ENCODE data around the gene RBM12. TPM values are rescaled to one million over a fixed set of nuclear protein-coding genes. Genes with fewer than 3 reads are reported as not detected.
"Not testable (repeated sequence)": the region's sequence is repeated elsewhere in the genome, so short reads cannot be mapped to it uniquely, and the experiment has no call there.

RBM12 gene, protein sequence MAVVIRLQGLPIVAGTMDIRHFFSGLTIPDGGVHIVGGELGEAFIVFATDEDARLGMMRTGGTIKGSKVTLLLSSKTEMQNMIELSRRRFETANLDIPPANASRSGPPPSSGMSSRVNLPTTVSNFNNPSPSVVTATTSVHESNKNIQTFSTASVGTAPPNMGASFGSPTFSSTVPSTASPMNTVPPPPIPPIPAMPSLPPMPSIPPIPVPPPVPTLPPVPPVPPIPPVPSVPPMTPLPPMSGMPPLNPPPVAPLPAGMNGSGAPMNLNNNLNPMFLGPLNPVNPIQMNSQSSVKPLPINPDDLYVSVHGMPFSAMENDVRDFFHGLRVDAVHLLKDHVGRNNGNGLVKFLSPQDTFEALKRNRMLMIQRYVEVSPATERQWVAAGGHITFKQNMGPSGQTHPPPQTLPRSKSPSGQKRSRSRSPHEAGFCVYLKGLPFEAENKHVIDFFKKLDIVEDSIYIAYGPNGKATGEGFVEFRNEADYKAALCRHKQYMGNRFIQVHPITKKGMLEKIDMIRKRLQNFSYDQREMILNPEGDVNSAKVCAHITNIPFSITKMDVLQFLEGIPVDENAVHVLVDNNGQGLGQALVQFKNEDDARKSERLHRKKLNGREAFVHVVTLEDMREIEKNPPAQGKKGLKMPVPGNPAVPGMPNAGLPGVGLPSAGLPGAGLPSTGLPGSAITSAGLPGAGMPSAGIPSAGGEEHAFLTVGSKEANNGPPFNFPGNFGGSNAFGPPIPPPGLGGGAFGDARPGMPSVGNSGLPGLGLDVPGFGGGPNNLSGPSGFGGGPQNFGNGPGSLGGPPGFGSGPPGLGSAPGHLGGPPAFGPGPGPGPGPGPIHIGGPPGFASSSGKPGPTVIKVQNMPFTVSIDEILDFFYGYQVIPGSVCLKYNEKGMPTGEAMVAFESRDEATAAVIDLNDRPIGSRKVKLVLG
- total RNA-seq, result 100 to 1,000 TPM; 122 to 148 TPM

DNA sequence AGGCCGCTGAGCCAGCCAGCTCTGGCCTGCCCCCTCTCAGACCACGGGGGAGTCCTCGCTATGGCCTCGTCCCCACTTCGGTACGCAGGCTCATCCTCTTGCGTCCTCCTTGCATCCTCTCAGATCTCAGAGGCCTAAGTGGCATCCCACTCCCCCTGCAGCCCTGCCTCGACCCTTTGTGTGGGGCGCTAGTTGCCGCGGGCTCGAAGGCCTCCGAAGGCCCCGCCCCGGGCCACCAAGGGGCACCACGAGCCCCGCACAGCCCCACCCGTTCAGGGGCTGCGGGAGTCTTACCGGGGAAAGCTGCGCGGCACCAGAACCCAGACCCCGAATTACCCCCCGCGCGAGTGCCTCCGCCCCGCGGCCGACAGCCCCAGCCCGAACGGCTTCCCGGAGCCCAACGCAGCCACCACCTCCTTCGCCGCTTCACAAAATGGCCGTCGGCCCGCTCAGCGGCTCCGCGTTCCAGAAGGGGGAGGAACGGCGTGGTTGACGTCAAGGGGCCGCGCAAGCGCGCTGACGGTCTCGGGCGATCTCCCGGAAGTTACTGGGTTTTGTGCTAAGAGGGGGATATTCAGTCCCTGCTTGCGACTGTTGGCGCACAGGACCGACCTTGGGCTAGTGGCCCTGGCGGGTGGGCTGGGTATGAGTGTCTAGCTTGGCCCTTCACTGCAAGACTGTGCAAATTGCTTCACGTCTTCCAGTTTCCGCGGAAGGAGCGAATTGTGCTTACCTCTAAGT lies at the start of gene RBM12, which contains the start of gene CPNE1:
Gene RBM12 (minus strand): TSS at position 435 of the 741 bp plus-strand sequence. CDS start 9,578 bp downstream, outside the sequence.
Gene CPNE1 (minus strand): TSS at position 435 of the 741 bp plus-strand sequence. CDS start 31,977 bp downstream, outside the sequence.
- H3K36me3 Mint-ChIP-seq (ENCODE audit: low read depth), result peaks cover 42% of the 10 kb centered on the region
- intact Hi-C loops (cut with DNase I, micrococcal nuclease), result loop anchor here (1.0 to 5.0 kb wide), 13 partner anchors 34 to 357 kb away; partner anchors contain the start of genes ERGIC3 (in 2 of the 2), NFS1 (in 2 of the 2), ROMO1 (in 2 of the 2) and SCAND1 (in 2 of the 2)
- peaks cover 2% of the 10 kb centered on the region for H3K9me3 Mint-ChIP-seq (ENCODE audit: low read depth)
- peak; percentile 96 for DNase-seq
- CTCF ChIA-PET, result interaction anchor here (0.5 to 8.6 kb wide), 4 partner anchors 14 to 290 kb away, joined by 3 to 92 read pairs (median 6); partner anchors contain the start of genes SCAND1 and SPAG4
- ATAC-seq, result peak; percentile 68
- H3K27me3 Mint-ChIP-seq, result no peaks in the 10 kb centered on the region
- peak within 1 kb of the TSS; percentile 100 for H3K27ac Mint-ChIP-seq
- POLR2A ChIA-PET, result interaction anchor here (0.6 to 4.5 kb wide), 11 partner anchors 35 to 210 kb away, joined by 3 to 55 read pairs (median 6); partner anchors contain the start of genes ERGIC3, NFS1, RBM39 and ROMO1
- H3K4me3 Mint-ChIP-seq, result peak within 1 kb of the TSS; percentile 80
- H3K4me1 Mint-ChIP-seq, result peaks cover 36% of the 10 kb centered on the region

DNA sequence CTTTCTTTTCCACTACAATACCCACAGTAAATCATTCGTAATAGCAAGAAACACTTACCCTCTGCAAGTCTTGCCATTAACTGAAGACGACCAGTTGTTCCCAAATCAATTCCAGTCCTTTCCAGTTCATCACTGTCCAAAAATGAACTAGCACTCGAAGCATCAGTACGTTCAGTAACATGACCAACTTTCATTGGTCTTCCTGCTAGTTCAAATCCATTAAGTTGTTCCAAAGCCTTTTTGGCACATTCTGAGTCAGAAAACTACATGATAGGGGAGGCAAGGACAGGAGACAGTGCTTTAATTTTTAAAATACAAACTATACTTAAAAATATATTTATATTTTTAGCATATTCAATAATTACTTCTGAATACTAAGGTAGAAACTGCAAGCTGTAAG lies 49.4 kb upstream of the RBM12 start:
- peaks cover 51% of the 10 kb centered on the region for H3K4me1 Mint-ChIP-seq
- ChIA-PET CTCF (interaction anchor here (0.6 to 1.9 kb wide), 4 partner anchors 18 to 183 kb away, joined by 3 to 6 read pairs (median 4); no protein-coding TSS in a partner anchor), POLR2A (interaction anchor here (0.7 to 1.6 kb wide), 3 partner anchors 10 to 28 kb away, joined by 3 to 5 read pairs (median 4); partner anchors contain the start of gene RBM39)
- ATAC-seq, result no peak
- peak overlapping the region; percentile 67 for H3K27ac Mint-ChIP-seq
- no peaks in the 10 kb centered on the region for H3K9me3 Mint-ChIP-seq (ENCODE audit: low read depth)
- H3K4me3 Mint-ChIP-seq, result no peak overlapping the region
- H3K27me3 Mint-ChIP-seq, result no peaks in the 10 kb centered on the region
- no peak for DNase-seq
- intact Hi-C loops (cut with DNase I, micrococcal nuclease), result no loop called here
- peaks cover 67% of the 10 kb centered on the region for H3K36me3 Mint-ChIP-seq (ENCODE audit: low read depth)

DNA sequence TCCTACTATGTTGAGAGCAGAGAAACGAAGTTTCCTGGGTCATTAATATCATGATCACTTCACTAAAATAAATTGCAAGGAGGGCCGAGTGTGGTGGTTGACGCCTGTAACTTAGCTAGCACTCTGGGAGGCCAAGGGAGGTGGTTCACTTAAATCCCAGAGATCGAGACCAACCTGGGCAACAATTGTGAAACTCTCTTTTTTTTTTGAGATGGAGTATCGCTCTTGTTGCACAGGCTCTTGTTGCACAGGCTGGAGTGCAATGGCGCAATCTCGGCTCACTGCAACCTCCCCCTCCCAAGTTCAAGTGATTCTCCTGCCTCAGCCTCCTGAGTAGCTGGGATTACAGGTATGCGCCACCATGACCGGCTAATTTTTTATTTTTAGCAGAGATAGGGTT lies 48.4 kb upstream of the RBM12 start:
- ChIA-PET CTCF (interaction anchor here (0.6 kb wide), 1 partner anchor 26 kb away, joined by 4 read pairs; no protein-coding TSS in a partner anchor), POLR2A (interaction anchor here (0.6 to 1.4 kb wide), 4 partner anchors 10 to 206 kb away, joined by 3 to 4 read pairs (median 4); no protein-coding TSS in a partner anchor)
- H3K27me3 Mint-ChIP-seq; ATAC-seq; H3K9me3 Mint-ChIP-seq (ENCODE audit: low read depth); H3K4me3 Mint-ChIP-seq; DNase-seq: not testable (repeated sequence)
- Mint-ChIP-seq H3K27ac (peak overlapping the region; percentile 51), H3K36me3 (ENCODE audit: low read depth) (peaks cover 68% of the 10 kb centered on the region), H3K4me1 (peaks cover 49% of the 10 kb centered on the region)
- intact Hi-C loops (cut with DNase I, micrococcal nuclease), result loop anchor here in 1 of 2 experiments (2.0 kb wide), 1 partner anchor 18 kb away; no protein-coding TSS in a partner anchor

DNA sequence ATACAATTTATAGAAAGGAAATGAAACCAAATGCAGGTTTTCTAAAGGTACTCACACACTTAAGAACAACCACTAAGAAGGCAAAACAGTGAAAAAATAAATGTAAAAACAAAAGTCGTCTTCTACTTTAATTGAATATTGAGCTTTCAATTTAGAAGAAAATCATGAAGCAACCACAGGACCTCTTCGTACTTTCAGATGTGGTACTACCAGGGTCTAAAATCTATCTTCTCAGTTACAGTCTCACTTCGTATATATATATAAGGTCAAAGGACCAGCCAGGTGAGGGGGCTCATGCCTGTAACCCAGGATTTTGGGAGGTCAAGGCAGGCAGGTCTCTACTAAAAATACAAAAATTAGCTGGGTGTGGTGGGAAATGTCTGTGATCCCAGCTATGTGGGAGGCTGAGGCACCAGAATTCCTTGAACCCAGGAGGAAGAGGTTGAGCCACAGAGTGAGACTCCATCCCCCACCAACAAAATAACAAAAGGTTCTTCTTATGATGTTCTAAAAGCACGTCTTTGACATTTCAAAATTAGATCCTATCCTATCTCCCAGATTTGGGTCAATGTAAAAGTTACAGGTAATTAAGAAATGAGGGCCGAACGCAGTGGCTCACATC lies 47.0 kb upstream of the RBM12 start:
- peaks cover 66% of the 10 kb centered on the region for H3K36me3 Mint-ChIP-seq (ENCODE audit: low read depth)
- intact Hi-C loops (cut with DNase I, micrococcal nuclease), result loop anchor here in 1 of 2 experiments (2.0 kb wide), 1 partner anchor 19 kb away; no protein-coding TSS in a partner anchor
- no peaks in the 10 kb centered on the region for H3K9me3 Mint-ChIP-seq (ENCODE audit: low read depth)
- H3K4me3 Mint-ChIP-seq, result peak overlapping the region; percentile 33
- POLR2A ChIA-PET, result interaction anchor here (0.6 to 1.5 kb wide), 11 partner anchors 8 to 127 kb away, joined by 3 to 11 read pairs (median 4); partner anchors contain the start of genes NFS1, RBM39 and ROMO1
- H3K4me1 Mint-ChIP-seq, result peaks cover 48% of the 10 kb centered on the region
- CTCF ChIA-PET, result interaction anchor here (0.7 to 1.3 kb wide), 2 partner anchors 11 to 19 kb away, joined by 3 to 6 read pairs; no protein-coding TSS in a partner anchor
- no peak for DNase-seq
- no peaks in the 10 kb centered on the region for H3K27me3 Mint-ChIP-seq
- peak overlapping the region; percentile 86 for H3K27ac Mint-ChIP-seq
- ATAC-seq, result peak; percentile 76

DNA sequence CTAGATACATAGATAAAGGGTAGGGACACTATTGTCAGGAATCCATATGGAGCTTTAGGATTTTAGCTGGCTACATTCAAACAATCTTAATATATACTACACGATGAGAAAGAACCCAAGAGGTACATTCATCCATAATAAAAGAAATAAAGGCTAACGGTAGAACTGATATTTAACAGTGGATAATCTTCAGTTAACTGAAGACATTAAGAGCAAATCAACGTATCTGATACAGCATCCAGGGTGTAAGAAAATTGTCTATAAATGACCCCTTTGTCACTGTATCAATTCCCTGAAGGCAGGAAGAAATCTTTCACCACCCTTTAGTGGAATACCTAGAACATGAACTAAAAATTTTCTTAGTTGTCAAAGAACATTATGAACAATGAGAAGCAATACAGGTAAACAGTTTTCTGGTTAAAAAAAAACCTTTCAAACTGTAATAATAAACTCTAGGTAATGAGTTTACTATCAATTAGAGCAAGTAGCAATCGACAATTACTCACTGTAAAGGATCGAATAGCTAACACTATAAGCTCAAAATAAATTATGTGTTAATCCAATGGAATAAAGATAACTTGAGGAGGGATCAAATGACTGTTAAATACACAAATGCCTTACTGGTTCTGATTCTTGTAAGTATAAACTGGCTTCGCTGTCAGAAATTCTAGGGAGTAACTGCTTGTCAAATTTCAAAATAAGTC lies 46.3 kb upstream of the RBM12 start:
- Mint-ChIP-seq H3K9me3 (ENCODE audit: low read depth) (no peaks in the 10 kb centered on the region), H3K4me3 (peak overlapping the region; percentile 33), H3K36me3 (ENCODE audit: low read depth) (peaks cover 68% of the 10 kb centered on the region), H3K4me1 (peaks cover 46% of the 10 kb centered on the region), H3K27ac (peak overlapping the region; percentile 86), H3K27me3 (no peaks in the 10 kb centered on the region)
- ChIA-PET CTCF (interaction anchor here (0.7 to 1.3 kb wide), 2 partner anchors 11 to 20 kb away, joined by 3 to 6 read pairs; no protein-coding TSS in a partner anchor), POLR2A (interaction anchor here (0.6 to 1.5 kb wide), 9 partner anchors 9 to 126 kb away, joined by 3 to 11 read pairs (median 4); partner anchors contain the start of genes NFS1, RBM39 and ROMO1)
- intact Hi-C loops (cut with DNase I, micrococcal nuclease), result no loop called here
- no peak for ATAC-seq
- no peak for DNase-seq

DNA sequence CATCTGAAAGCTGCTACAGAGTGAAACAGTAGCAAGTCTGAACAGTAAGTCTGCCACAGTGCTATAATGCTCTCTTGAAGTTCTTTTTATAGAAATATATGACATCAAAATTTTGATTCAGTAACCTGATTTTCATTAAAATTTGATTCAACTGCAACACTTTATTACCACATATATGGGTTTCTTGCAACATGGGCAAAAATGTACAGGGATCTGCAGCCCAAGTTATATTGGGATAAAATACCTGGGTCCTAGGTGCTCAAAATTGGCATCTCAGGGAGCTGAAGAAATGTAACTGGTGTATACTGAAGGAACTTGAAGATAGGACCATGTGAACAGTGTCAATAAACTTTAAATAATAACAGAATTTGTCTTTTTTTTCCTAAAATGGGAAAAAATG lies 45.3 kb upstream of the RBM12 start:
- ATAC-seq (no peak), DNase-seq (no peak)
- no peak overlapping the region for H3K4me3 Mint-ChIP-seq
- no peaks in the 10 kb centered on the region for H3K27me3 Mint-ChIP-seq
- peaks cover 40% of the 10 kb centered on the region for H3K4me1 Mint-ChIP-seq
- peaks cover 68% of the 10 kb centered on the region for H3K36me3 Mint-ChIP-seq (ENCODE audit: low read depth)
- ChIA-PET CTCF (interaction anchor here (1.3 to 1.5 kb wide), 3 partner anchors 9 to 90 kb away, joined by 3 to 5 read pairs (median 5); no protein-coding TSS in a partner anchor), POLR2A (interaction anchor here (0.8 to 1.0 kb wide), 2 partner anchors 9 to 10 kb away, joined by 3 to 6 read pairs; no protein-coding TSS in a partner anchor)
- intact Hi-C loops (cut with DNase I, micrococcal nuclease), result no loop called here
- no peaks in the 10 kb centered on the region for H3K9me3 Mint-ChIP-seq (ENCODE audit: low read depth)
- H3K27ac Mint-ChIP-seq, result no peak overlapping the region

DNA sequence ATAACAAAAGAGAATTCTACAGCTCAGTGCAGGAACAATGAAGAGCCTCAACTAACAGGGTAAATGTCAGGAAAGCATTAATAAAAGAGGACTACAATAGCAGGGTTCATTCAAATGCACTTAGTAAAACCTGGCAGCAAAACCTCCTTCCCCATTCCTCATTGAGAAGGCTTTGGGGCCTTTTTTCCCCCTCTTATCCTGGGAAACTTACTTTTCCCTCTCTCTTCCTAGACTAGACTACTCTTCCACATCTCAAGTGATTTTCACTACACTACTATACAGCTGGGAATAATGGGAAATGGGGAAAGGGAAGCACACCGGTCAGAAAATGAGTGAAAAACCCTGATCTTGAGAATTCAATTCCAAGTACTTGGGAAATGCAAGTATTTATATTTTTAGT lies 44.6 kb upstream of the RBM12 start:
- peak overlapping the region; percentile 81 for H3K27ac Mint-ChIP-seq
- DNase-seq, result no peak
- no peak for ATAC-seq

DNA sequence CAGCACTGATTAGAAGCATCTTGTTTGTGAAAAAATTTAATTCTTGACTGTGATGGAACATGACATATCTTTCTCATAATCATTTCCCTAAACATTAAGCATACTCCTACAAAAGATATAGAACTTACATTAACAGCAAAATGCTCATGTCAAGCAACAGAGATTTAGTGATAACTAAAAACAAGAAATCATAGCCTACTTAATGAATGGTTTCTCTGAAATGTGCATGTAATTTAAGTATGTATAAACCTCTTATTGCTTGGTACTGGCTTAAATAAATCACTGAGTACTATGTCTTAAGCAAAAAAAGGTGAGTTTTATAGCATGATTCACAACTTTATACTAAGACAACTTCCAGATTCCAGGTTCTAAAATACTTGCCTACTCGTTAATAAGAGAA lies 43.8 kb upstream of the RBM12 start:
- no peaks in the 10 kb centered on the region for H3K27me3 Mint-ChIP-seq
- H3K9me3 Mint-ChIP-seq (ENCODE audit: low read depth), result no peaks in the 10 kb centered on the region
- POLR2A ChIA-PET, result interaction anchor here (1.1 to 2.0 kb wide), 2 partner anchors 10 to 11 kb away, joined by 5 to 11 read pairs; no protein-coding TSS in a partner anchor
- H3K4me1 Mint-ChIP-seq, result peaks cover 37% of the 10 kb centered on the region
- no peak for ATAC-seq
- H3K27ac Mint-ChIP-seq, result no peak overlapping the region
- intact Hi-C loops (cut with DNase I, micrococcal nuclease), result loop anchor here in 1 of 2 experiments (2.0 to 10.0 kb wide), 2 partner anchors 26 to 244 kb away; no protein-coding TSS in a partner anchor
- no peak for DNase-seq
- CTCF ChIA-PET, result interaction anchor here (0.8 to 1.1 kb wide), 2 partner anchors 31 to 50 kb away, joined by 3 read pairs; no protein-coding TSS in a partner anchor
- no peak overlapping the region for H3K4me3 Mint-ChIP-seq
- H3K36me3 Mint-ChIP-seq (ENCODE audit: low read depth), result peaks cover 76% of the 10 kb centered on the region

More for the DNA sequence above, 44.6 kb upstream of the RBM12 start:
- Mint-ChIP-seq H3K9me3 (ENCODE audit: low read depth) (no peaks in the 10 kb centered on the region), H3K27me3 (no peaks in the 10 kb centered on the region), H3K4me1 (peaks cover 37% of the 10 kb centered on the region), H3K36me3 (ENCODE audit: low read depth) (peaks cover 74% of the 10 kb centered on the region), H3K4me3 (no peak overlapping the region)
- ChIA-PET CTCF (interaction anchor here (1.3 to 1.5 kb wide), 3 partner anchors 8 to 89 kb away, joined by 3 to 5 read pairs (median 5); no protein-coding TSS in a partner anchor), POLR2A (interaction anchor here (0.6 to 2.0 kb wide), 3 partner anchors 9 to 244 kb away, joined by 3 to 11 read pairs (median 6); no protein-coding TSS in a partner anchor)
- intact Hi-C loops (cut with DNase I, micrococcal nuclease), result loop anchor here in 1 of 2 experiments (2.0 to 10.0 kb wide), 2 partner anchors 26 to 244 kb away; no protein-coding TSS in a partner anchor
